22Rv1 (cell line): ENCODE data around the gene KLK4.

ENCODE experiments used
- ZFX ChIP-seq: fragments of 450-650 bp; IDR thresholded peaks from 2 replicates; pipeline ENCODE4 v1.6.1; 2017; ENCODE audit warnings: antibody characterized with exemption, borderline replicate concordance
- TF ChIP-seq, protein P1 (sequence below): fragments of 450-650 bp; IDR thresholded peaks from 2 replicates; pipeline ENCODE4 v1.5.1; 2017; ENCODE audit warnings: mild to moderate bottlenecking

GRCh38 chr19:50939596-50939995 is 28.4 kb upstream of the KLK4 start:
- TF ChIP-seq, protein P1, sequence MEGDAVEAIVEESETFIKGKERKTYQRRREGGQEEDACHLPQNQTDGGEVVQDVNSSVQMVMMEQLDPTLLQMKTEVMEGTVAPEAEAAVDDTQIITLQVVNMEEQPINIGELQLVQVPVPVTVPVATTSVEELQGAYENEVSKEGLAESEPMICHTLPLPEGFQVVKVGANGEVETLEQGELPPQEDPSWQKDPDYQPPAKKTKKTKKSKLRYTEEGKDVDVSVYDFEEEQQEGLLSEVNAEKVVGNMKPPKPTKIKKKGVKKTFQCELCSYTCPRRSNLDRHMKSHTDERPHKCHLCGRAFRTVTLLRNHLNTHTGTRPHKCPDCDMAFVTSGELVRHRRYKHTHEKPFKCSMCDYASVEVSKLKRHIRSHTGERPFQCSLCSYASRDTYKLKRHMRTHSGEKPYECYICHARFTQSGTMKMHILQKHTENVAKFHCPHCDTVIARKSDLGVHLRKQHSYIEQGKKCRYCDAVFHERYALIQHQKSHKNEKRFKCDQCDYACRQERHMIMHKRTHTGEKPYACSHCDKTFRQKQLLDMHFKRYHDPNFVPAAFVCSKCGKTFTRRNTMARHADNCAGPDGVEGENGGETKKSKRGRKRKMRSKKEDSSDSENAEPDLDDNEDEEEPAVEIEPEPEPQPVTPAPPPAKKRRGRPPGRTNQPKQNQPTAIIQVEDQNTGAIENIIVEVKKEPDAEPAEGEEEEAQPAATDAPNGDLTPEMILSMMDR = no peak
- TF ChIP-seq ZFX = no peak
